Activated naive CD4-positive, alpha-beta T cell treated with anti-CD3 and anti-CD28 coated beads, Interleukin-2, amount 10 ng/mL, durations not matched to agents 7 days and 5 days (primary cell): ENCODE measurements around the gene LGALS16.
A peak's percentile ranks its signal among the peaks of the same experiment; 100 is the strongest.
"Not testable (repeated sequence)": the region's sequence is repeated elsewhere in the genome, so short reads cannot be mapped to it uniquely, and the experiment has no call there.

Source experiments
- CTCF ChIA-PET: fragments of 350-600 bp; sonication (Branson Sonifier 250); formaldehyde crosslinking; loops from one replicate; lab custom pipeline; 2021; ENCODE audit warnings: antibody characterized with exemption; lab: Charles Lee
- DNase-seq: peaks from one replicate; pipeline ENCODE4 v3.0.0-alpha.2; 2020
- H3K27ac Mint-ChIP-seq: one replicate; pipeline ENCODE4 v1.8.0; 2021; ENCODE audit warnings: mild to moderate bottlenecking, moderate library complexity, mixed read lengths
- H3K27me3 Mint-ChIP-seq: one replicate; pipeline ENCODE4 v1.8.0; 2021; ENCODE audit warnings: mild to moderate bottlenecking, mixed read lengths
- H3K36me3 Mint-ChIP-seq: one replicate; pipeline ENCODE4 v1.8.0; 2021; ENCODE audit warnings: mixed read lengths
- H3K4me1 Mint-ChIP-seq: one replicate; pipeline ENCODE4 v1.8.0; 2021; ENCODE audit warnings: mixed read lengths
- H3K4me3 Mint-ChIP-seq: one replicate; pipeline ENCODE4 v1.8.0; 2021; ENCODE audit warnings: mild to moderate bottlenecking, moderate library complexity, mixed read lengths
- H3K9me3 Mint-ChIP-seq: one replicate; pipeline ENCODE4 v1.8.0; 2021; ENCODE audit warnings: mixed read lengths

LGALS16 gene

DNA sequence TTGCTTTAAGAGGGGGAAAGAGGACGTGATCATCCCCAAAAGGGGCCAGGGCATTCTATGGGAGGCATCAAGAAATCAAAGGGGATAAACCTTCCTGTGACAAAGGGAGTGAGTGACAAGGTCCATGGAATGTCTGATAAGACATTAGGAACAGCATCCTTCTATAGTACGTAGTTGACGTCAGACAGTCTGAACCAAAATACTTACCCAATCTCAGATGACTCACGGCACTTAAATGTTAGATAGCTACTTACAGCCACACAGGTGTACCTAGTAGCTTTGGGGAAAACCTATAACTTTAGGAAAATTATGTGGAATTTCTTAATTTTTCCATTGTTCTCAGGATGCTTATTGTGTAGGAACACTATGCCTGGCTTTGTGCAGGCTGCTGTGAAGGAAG is 4.9 kb downstream of the LGALS16 start:
- CTCF ChIA-PET: no interaction called here
- no peak overlapping the region for H3K4me3 Mint-ChIP-seq
- H3K36me3 Mint-ChIP-seq: no peaks in the 10 kb centered on the region
- H3K27me3 Mint-ChIP-seq: peaks cover 12% of the 10 kb centered on the region
- H3K9me3 Mint-ChIP-seq: peaks cover 5% of the 10 kb centered on the region
- H3K27ac Mint-ChIP-seq: no peak overlapping the region
- no peaks in the 10 kb centered on the region for H3K4me1 Mint-ChIP-seq
- DNase-seq: no peak

DNA sequence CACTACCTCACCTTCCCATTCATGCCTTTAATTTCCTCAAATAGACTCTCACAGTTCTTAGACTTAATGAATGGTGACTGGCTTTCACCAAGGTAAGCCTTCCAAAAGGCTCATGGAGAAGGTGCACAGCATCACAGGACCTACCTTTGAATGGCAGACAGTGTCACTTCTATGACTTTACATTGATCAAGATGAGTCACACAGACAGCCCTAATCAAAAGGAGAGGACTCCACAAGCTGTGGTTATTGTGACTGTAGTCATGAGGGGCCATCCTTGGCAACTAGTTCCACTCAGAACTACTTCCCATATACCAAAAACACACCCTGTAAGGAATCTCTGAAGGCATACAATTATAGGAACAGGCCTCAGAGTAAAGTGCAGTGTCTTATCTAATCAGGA is 5.9 kb downstream of the LGALS16 start:
- Mint-ChIP-seq H3K4me3 (no peak overlapping the region), H3K4me1 (no peaks in the 10 kb centered on the region), H3K9me3 (peaks cover 14% of the 10 kb centered on the region), H3K27me3 (peaks cover 17% of the 10 kb centered on the region), H3K27ac (no peak overlapping the region), H3K36me3 (no peaks in the 10 kb centered on the region)
- no peak for DNase-seq
- CTCF ChIA-PET: no interaction called here

DNA sequence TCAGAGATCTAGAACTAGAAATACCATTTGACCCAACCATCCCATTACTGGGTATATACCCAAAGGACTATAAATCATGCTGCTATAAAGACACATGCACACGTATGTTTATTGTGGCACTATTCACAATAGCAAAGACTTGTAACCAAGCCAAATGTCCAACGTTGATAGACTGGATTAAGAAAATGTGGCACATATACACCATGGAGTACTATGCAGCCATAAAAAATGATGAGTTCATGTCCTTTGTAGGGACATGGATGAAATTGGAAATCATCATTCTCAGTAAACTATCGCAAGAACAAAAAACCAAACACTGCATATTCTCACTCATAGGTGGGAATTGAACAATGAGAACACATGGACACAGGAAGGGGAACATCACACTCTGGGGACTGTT is 14.1 kb downstream of the LGALS16 start:
- CTCF ChIA-PET: interaction anchor here (0.8 kb wide), 1 partner anchor 85 kb away, joined by 3 read pairs; no protein-coding TSS in a partner anchor
- not testable (repeated sequence) for H3K36me3 Mint-ChIP-seq, H3K27ac Mint-ChIP-seq, H3K4me3 Mint-ChIP-seq, DNase-seq
- Mint-ChIP-seq H3K9me3 (peaks cover 14% of the 10 kb centered on the region), H3K4me1 (peaks cover 22% of the 10 kb centered on the region), H3K27me3 (peaks cover 10% of the 10 kb centered on the region)

DNA sequence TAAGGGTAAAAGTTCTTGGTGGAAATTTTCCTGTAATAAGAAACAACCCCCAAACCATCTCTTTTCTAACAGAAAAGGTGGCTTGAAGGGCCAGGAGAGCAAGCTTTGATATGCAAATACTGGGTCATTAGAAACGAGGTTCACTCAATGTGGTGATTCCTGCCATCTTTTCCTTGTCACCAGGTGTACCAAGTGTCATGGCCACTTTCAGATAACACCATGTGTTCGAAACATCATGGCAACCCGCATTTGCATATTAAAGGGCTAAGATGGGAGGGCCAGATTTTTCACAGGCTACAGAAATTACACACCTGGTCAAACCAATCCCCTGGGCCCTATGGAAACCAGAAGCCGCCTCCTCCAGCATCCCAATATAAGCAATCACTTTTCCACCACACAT is 15.3 kb downstream of the LGALS16 start:
- peaks cover 31% of the 10 kb centered on the region for H3K4me1 Mint-ChIP-seq
- H3K27me3 Mint-ChIP-seq: peaks cover 6% of the 10 kb centered on the region
- H3K36me3 Mint-ChIP-seq: no peaks in the 10 kb centered on the region
- no peak overlapping the region for H3K4me3 Mint-ChIP-seq
- H3K27ac Mint-ChIP-seq: no peak overlapping the region
- DNase-seq: no peak
- CTCF ChIA-PET: interaction anchor here (2.3 to 6.2 kb wide), 4 partner anchors 118 to 230 kb away, joined by 15 to 88 read pairs (median 48); partner anchors contain the start of gene FBL
- peaks cover 6% of the 10 kb centered on the region for H3K9me3 Mint-ChIP-seq

DNA sequence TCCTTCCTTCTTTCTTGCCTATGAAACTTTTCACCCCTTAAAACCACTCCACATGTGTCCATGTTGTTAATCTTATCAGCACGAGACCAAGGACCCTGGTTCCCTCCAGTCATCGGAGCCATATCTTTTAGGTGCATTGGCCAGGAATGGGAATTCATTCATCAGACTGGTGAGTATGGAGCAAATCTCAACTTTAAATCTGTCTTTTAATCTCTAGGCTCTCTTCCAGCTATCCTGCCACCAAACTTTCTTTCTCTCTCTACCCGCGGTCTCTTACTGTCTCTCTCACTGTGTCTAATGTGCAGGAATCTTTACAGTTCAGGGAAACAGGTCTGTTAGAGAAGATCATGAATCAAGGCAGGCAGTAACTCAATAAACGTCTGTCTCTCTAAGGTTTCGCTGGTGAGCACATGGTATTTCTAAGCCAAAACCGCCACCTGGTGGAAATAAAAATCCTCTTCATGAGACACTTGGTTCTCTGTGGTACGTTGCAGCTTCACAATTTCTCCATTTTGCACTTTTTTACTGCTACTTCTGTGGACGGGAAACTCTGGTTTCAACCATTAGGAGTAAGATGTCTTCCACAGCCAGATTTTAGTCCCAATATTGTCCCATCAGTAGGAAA is 16.1 kb downstream of the LGALS16 start:
- CTCF ChIA-PET: interaction anchor here (1.0 to 6.2 kb wide), 11 partner anchors 62 to 231 kb away, joined by 3 to 88 read pairs (median 15); partner anchors contain the start of genes EID2B and FBL
- Mint-ChIP-seq H3K27ac (no peak overlapping the region), H3K9me3 (no peaks in the 10 kb centered on the region), H3K27me3 (peaks cover 4% of the 10 kb centered on the region), H3K36me3 (no peaks in the 10 kb centered on the region), H3K4me1 (peaks cover 35% of the 10 kb centered on the region), H3K4me3 (no peak overlapping the region)
- peak; percentile 65 for DNase-seq

- DNase-seq: no peak
- Mint-ChIP-seq H3K27ac (no peak overlapping the region), H3K4me3 (no peak overlapping the region), H3K4me1 (peaks cover 38% of the 10 kb centered on the region), H3K27me3 (peaks cover 4% of the 10 kb centered on the region), H3K36me3 (no peaks in the 10 kb centered on the region), H3K9me3 (no peaks in the 10 kb centered on the region)
- CTCF ChIA-PET: interaction anchor here (0.8 to 6.2 kb wide), 16 partner anchors 35 to 232 kb away, joined by 3 to 88 read pairs (median 6); partner anchors contain the start of genes EID2B and FBL
Observed at GRCh38 chr19:39672473-39672872, 16.8 kb downstream of the LGALS16 start.

DNA sequence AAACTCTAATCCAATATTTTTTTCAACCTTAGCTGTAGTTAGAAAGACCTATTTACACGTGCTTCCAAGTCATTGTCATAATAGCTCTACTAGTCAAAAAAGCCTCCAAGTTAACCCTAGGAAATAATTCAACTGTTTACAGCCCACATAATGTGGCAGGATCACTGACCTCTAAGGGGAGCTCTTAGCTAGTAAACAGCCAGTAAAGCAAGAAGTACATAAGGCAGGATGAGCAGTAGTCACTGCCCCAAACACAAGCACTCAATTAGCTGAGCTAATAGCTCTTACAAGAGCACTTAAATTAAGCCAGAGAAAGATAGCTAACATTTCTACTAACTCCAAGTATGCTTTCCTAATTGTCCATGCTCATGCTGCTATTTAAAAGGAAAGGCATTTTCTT is 18.1 kb downstream of the LGALS16 start:
- H3K27me3 Mint-ChIP-seq, DNase-seq, H3K36me3 Mint-ChIP-seq, H3K4me3 Mint-ChIP-seq, H3K9me3 Mint-ChIP-seq, H3K27ac Mint-ChIP-seq: not testable (repeated sequence)
- H3K4me1 Mint-ChIP-seq: peaks cover 50% of the 10 kb centered on the region
- CTCF ChIA-PET: interaction anchor here (0.6 to 6.2 kb wide), 13 partner anchors 85 to 483 kb away, joined by 3 to 88 read pairs (median 8); partner anchors contain the start of genes EID2B, FBL and PSMC4

GRCh38 chr19:39676004-39676403 is 20.3 kb downstream of the LGALS16 start:
- H3K9me3 Mint-ChIP-seq: no peaks in the 10 kb centered on the region
- no peak overlapping the region for H3K4me3 Mint-ChIP-seq
- CTCF ChIA-PET: interaction anchor here (1.0 to 6.2 kb wide), 4 partner anchors 89 to 168 kb away, joined by 3 to 88 read pairs (median 42); partner anchors contain the start of gene FBL
- H3K27ac Mint-ChIP-seq: peak overlapping the region; percentile 38
- peaks cover 70% of the 10 kb centered on the region for H3K4me1 Mint-ChIP-seq
- H3K27me3 Mint-ChIP-seq: peaks cover 4% of the 10 kb centered on the region
- H3K36me3 Mint-ChIP-seq: no peaks in the 10 kb centered on the region
- no peak for DNase-seq

DNA sequence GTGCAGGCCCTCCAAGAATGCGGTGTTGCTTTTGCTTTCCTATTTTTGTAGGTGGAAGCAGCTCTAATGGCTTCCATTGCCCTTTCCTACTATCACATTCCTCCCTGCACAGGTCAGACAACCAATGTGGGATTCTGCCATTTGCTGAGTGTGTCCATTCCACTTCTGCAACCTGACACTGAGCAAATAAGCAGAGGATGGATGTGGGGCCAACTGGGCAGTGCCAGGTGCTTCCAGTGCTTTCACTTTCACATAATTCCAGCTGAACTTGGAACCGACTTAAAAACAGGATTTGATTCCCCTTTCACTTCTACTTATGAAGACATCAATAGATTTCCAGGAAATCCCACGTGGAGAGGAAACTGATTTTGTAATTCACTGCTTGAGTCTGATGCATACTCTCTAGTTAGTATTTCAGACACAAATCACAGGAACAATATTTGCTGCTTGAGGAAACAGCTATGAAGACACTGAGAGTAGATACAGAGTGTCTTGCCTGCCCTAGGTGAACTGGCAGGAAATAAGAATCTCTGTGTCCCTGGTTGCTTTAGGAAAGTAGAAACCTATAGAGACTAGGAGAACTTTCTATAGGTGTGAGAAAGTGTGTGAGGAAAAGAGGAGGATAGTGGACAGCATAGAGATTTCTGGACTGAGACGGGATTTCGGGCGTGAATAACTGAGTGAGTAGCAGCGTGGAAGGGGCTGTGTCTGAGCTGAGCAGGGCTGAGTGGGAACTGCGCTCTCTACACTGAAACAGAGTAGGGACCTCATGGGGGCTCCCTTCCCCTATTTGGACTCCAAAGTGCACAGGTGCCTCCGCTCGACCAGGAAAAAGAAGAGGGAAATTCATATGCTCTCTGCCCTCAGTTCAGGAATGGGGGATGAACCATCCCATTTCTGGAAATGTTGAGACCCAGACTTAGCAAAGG is 22.5 kb downstream of the LGALS16 start:
- peak overlapping the region; percentile 76 for H3K4me3 Mint-ChIP-seq
- H3K27me3 Mint-ChIP-seq: no peaks in the 10 kb centered on the region
- peaks cover 60% of the 10 kb centered on the region for H3K4me1 Mint-ChIP-seq
- CTCF ChIA-PET: interaction anchor here (1.0 kb wide), 1 partner anchor 292 kb away, joined by 3 read pairs; no protein-coding TSS in a partner anchor
- peaks cover 3% of the 10 kb centered on the region for H3K36me3 Mint-ChIP-seq
- peak overlapping the region; percentile 93 for H3K27ac Mint-ChIP-seq
- no peaks in the 10 kb centered on the region for H3K9me3 Mint-ChIP-seq
- DNase-seq: no peak

- Mint-ChIP-seq H3K27ac (peak overlapping the region; percentile 93), H3K4me1 (peaks cover 54% of the 10 kb centered on the region), H3K27me3 (no peaks in the 10 kb centered on the region), H3K9me3 (no peaks in the 10 kb centered on the region), H3K36me3 (peaks cover 3% of the 10 kb centered on the region), H3K4me3 (peak overlapping the region; percentile 76)
- CTCF ChIA-PET: no interaction called here
- peak; percentile 59 for DNase-seq
Observed at GRCh38 chr19:39679056-39679790, 23.5 kb downstream of the LGALS16 start.

GRCh38 chr19:39679791-39680168 is 24.1 kb downstream of the LGALS16 start:
- Mint-ChIP-seq H3K4me3 (peak overlapping the region; percentile 76), H3K9me3 (no peaks in the 10 kb centered on the region), H3K27ac (peak overlapping the region; percentile 93), H3K36me3 (peaks cover 3% of the 10 kb centered on the region), H3K27me3 (no peaks in the 10 kb centered on the region), H3K4me1 (peaks cover 54% of the 10 kb centered on the region)
- CTCF ChIA-PET: interaction anchor here (0.9 kb wide), 1 partner anchor 56 kb away, joined by 3 read pairs; no protein-coding TSS in a partner anchor
- no peak for DNase-seq

GRCh38 chr19:39680593-39680992 is 24.9 kb downstream of the LGALS16 start:
- peak overlapping the region; percentile 76 for H3K4me3 Mint-ChIP-seq
- H3K36me3 Mint-ChIP-seq: peaks cover 7% of the 10 kb centered on the region
- H3K27me3 Mint-ChIP-seq: no peaks in the 10 kb centered on the region
- peak overlapping the region; percentile 93 for H3K27ac Mint-ChIP-seq
- H3K9me3 Mint-ChIP-seq: no peaks in the 10 kb centered on the region
- DNase-seq: no peak
- H3K4me1 Mint-ChIP-seq: peaks cover 50% of the 10 kb centered on the region
- CTCF ChIA-PET: interaction anchor here (0.9 kb wide), 1 partner anchor 55 kb away, joined by 3 read pairs; no protein-coding TSS in a partner anchor

DNA sequence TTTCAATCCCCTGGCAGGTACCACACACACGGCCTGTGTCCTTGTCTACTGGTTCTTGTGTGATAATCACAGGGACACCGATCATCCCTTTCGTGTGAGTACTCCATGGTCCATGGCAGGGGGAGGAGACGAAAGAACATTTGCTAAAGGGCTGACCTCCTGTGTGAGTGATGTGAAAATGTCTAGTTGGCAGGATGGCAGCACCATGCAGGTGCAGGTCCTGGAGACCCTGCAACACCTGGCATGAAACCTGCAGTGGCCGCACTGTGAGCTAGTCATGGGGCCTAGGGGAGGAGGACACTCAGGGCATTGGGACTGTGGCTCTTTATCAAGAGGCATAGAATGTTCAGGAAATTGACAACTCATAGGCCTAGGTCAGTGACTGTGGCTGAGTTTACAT is 25.7 kb downstream of the LGALS16 start:
- CTCF ChIA-PET: no interaction called here
- DNase-seq: no peak
- Mint-ChIP-seq H3K4me1 (peaks cover 47% of the 10 kb centered on the region), H3K36me3 (peaks cover 11% of the 10 kb centered on the region), H3K4me3 (no peak overlapping the region), H3K27me3 (no peaks in the 10 kb centered on the region), H3K27ac (peak overlapping the region; percentile 17), H3K9me3 (no peaks in the 10 kb centered on the region)
